Caco-2 (cell line): Measurements from ENCODE around the gene ZFAND4. TPM values are rescaled to one million over a fixed set of nuclear protein-coding genes. Genes with fewer than 3 reads are reported as not detected.
"Not testable (repeated sequence)": the region's sequence is repeated elsewhere in the genome, so short reads cannot be mapped to it uniquely, and the experiment has no call there.

Source experiments
- BruUV-seq: library from RNA; stranded (reverse); fragments of 400-500 nt; replicated peaks from 2 replicates; lab custom pipeline; 2021; lab: Mats Ljungman, UMichigan
- CTCF ChIA-PET: fragments of 300-600 bp; sonication (Branson Sonifier 250); formaldehyde crosslinking; loops from one replicate; lab custom pipeline; 2022; ENCODE audit warnings: antibody characterized with exemption; lab: Charles Lee
- POLR2A ChIA-PET: fragments of 300-600 bp; sonication (Branson Sonifier 250); formaldehyde crosslinking; loops from one replicate; lab custom pipeline; 2022; ENCODE audit warnings: antibody characterized with exemption; lab: Charles Lee
- DNase-seq, 2 experiments: peaks; one replicate each; pipeline versions ENCODE4 v3.0.0 to v3.0.0-alpha.2; 2020 to 2022
- H3K27me3 ChIP-seq: replicated peaks from 2 replicates; pipeline ENCODE4 v1.6.0; 2011; ENCODE audit warnings: low read length; ENCODE audit not compliant: control insufficient read depth, insufficient read depth
- H3K36me3 ChIP-seq: 2 replicates; pipeline ENCODE4 v1.5.1; 2011; ENCODE audit warnings: low read length; ENCODE audit not compliant: control insufficient read depth, insufficient read depth
- H3K4me1 ChIP-seq: fragments of 250-450 bp; sonication (Bioruptor Pico); 2 replicates; pipeline ENCODE4 v1.5.1; 2020; ENCODE audit warnings: mild to moderate bottlenecking
- H3K4me3 ChIP-seq: 2 replicates; pipeline ENCODE4 v1.5.1; 2011; ENCODE audit warnings: low read depth, mild to moderate bottlenecking, control low read depth, low read length
- H3K9me3 ChIP-seq: fragments of 250-450 bp; sonication (Bioruptor Pico); 2 replicates; pipeline ENCODE4 v1.5.1; 2020; ENCODE audit warnings: mild to moderate bottlenecking, moderate library complexity
- H3K27ac Mint-ChIP-seq: one replicate; pipeline ENCODE4 v1.8.0; 2022; ENCODE audit warnings: mixed read lengths; ENCODE audit not compliant: unreplicated experiment
- H3K27me3 Mint-ChIP-seq: one replicate; pipeline ENCODE4 v1.8.0; 2022; ENCODE audit warnings: mixed read lengths; ENCODE audit not compliant: insufficient read depth, unreplicated experiment
- H3K36me3 Mint-ChIP-seq: one replicate; pipeline ENCODE4 v1.8.0; 2022; ENCODE audit warnings: mild to moderate bottlenecking, mixed read lengths; ENCODE audit not compliant: insufficient read depth, unreplicated experiment
- H3K4me1 Mint-ChIP-seq: one replicate; pipeline ENCODE4 v1.8.0; 2022; ENCODE audit warnings: low read depth, mixed read lengths; ENCODE audit not compliant: unreplicated experiment
- H3K4me3 Mint-ChIP-seq: one replicate; pipeline ENCODE4 v1.8.0; 2022; ENCODE audit warnings: mild to moderate bottlenecking, moderate library complexity, mixed read lengths; ENCODE audit not compliant: unreplicated experiment
- H3K9me3 Mint-ChIP-seq: one replicate; pipeline ENCODE4 v1.8.0; 2022; ENCODE audit warnings: mixed read lengths; ENCODE audit not compliant: unreplicated experiment
- intact Hi-C: fragments of 100-400 bp; cut with micrococcal nuclease; formaldehyde crosslinking; loops from one replicate; pipeline ENCODE4 v1.10.0; 2022; ENCODE audit not compliant: unreplicated experiment
- total RNA-seq: library from RNA; stranded (reverse); gene quantifications from 2 replicates; pipeline ENCODE4 v1.2.3, GENCODE V29; 2022
- TF ChIP-seq, protein P1 (sequence below), 2 experiments: fragments of 200-600 bp in 1 of 2; IDR thresholded peaks; 1 replicate in 1 of 2; 2 replicates in 1 of 2; pipeline versions ENCODE4 v1.5.1 to v1.8.0; 2011 to 2022; ENCODE audit warnings: antibody characterized with exemption in 1 of 2, control low read depth in 1 of 2, inconsistent platforms in 1 of 2, low read depth in 1 of 2, low read length in 1 of 2, mild to moderate bottlenecking in 1 of 2, moderate library complexity in 1 of 2; ENCODE audit not compliant: insufficient read depth in 1 of 2, severe bottlenecking in 1 of 2, unreplicated experiment in 1 of 2

Gene ZFAND4
- total RNA-seq, 1 experiment from 2014 or later, result 9.3 TPM

GRCh38 chr10:45607276-45607675 lies 65.3 kb downstream of the ZFAND4 start:
- Mint-ChIP-seq H3K27ac (no peak overlapping the region), H3K27me3 (peaks cover 7% of the 10 kb centered on the region), H3K4me3 (no peak overlapping the region), H3K36me3 (no peaks in the 10 kb centered on the region), H3K9me3 (no peaks in the 10 kb centered on the region), H3K4me1 (no peaks in the 10 kb centered on the region)
- H3K36me3 ChIP-seq, result no peaks in the 10 kb centered on the region
- intact Hi-C loops, result no loop called here
- TF ChIP-seq, protein P1, sequence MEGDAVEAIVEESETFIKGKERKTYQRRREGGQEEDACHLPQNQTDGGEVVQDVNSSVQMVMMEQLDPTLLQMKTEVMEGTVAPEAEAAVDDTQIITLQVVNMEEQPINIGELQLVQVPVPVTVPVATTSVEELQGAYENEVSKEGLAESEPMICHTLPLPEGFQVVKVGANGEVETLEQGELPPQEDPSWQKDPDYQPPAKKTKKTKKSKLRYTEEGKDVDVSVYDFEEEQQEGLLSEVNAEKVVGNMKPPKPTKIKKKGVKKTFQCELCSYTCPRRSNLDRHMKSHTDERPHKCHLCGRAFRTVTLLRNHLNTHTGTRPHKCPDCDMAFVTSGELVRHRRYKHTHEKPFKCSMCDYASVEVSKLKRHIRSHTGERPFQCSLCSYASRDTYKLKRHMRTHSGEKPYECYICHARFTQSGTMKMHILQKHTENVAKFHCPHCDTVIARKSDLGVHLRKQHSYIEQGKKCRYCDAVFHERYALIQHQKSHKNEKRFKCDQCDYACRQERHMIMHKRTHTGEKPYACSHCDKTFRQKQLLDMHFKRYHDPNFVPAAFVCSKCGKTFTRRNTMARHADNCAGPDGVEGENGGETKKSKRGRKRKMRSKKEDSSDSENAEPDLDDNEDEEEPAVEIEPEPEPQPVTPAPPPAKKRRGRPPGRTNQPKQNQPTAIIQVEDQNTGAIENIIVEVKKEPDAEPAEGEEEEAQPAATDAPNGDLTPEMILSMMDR (IDR thresholded peaks at IDR 0.05; ENCODE audit: insufficient read depth in 1 of 2, low read depth in 1 of 2, low read length in 1 of 2, severe bottlenecking in 1 of 2, unreplicated experiment in 1 of 2), result no peak
- no peaks in the 10 kb centered on the region for H3K9me3 ChIP-seq
- H3K4me3 ChIP-seq, result no peak overlapping the region
- BruUV-seq, result no TSS peak
- DNase-seq, result no peak
- ChIA-PET CTCF (no interaction called here), POLR2A (no interaction called here)
- H3K27me3 ChIP-seq, result no peaks in the 10 kb centered on the region
- no peaks in the 10 kb centered on the region for H3K4me1 ChIP-seq

DNA sequence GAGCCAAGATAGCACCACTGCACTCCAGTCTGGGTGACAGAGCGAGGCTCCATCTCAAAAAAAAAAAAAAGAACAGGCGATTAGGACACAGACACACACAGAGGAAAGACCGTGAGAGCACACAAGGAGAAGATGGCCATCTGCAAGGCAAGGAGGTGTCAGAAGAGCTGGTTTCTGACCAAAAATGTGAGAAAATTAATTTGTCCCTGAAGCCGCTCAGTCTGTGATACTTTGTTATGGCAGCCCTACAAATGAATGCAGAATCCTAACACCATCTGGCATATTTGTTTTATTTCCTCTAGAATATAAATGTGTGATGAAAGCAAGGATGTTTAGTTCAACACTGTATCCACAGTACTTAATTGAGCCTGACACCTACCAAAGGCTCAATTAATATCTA lies 69.7 kb downstream of the ZFAND4 start:
- Mint-ChIP-seq H3K4me3 (no peak overlapping the region), H3K27me3 (peaks cover 7% of the 10 kb centered on the region), H3K36me3 (no peaks in the 10 kb centered on the region), H3K27ac (no peak overlapping the region), H3K4me1 (peaks cover 8% of the 10 kb centered on the region), H3K9me3 (peaks cover 21% of the 10 kb centered on the region)
- H3K4me3 ChIP-seq, result no peak overlapping the region
- 0 out of 2 replicates have a peak, but pooled peaks cover 5% of the 10 kb centered on the region for H3K9me3 ChIP-seq
- no TSS peak for BruUV-seq
- H3K4me1 ChIP-seq, result no peaks in the 10 kb centered on the region
- no peaks in the 10 kb centered on the region for H3K36me3 ChIP-seq
- TF ChIP-seq, protein P1 (IDR thresholded peaks at IDR 0.05; ENCODE audit: insufficient read depth in 1 of 2, low read depth in 1 of 2, low read length in 1 of 2, severe bottlenecking in 1 of 2, unreplicated experiment in 1 of 2), result no peak
- POLR2A ChIA-PET, result no interaction called here
- no peaks in the 10 kb centered on the region for H3K27me3 ChIP-seq
- intact Hi-C loops, result no loop called here
- CTCF ChIA-PET, result interaction anchor here (0.7 kb wide), 1 partner anchor 1797 kb away, joined by 3 read pairs; no protein-coding TSS in a partner anchor
- no peak for DNase-seq

DNA sequence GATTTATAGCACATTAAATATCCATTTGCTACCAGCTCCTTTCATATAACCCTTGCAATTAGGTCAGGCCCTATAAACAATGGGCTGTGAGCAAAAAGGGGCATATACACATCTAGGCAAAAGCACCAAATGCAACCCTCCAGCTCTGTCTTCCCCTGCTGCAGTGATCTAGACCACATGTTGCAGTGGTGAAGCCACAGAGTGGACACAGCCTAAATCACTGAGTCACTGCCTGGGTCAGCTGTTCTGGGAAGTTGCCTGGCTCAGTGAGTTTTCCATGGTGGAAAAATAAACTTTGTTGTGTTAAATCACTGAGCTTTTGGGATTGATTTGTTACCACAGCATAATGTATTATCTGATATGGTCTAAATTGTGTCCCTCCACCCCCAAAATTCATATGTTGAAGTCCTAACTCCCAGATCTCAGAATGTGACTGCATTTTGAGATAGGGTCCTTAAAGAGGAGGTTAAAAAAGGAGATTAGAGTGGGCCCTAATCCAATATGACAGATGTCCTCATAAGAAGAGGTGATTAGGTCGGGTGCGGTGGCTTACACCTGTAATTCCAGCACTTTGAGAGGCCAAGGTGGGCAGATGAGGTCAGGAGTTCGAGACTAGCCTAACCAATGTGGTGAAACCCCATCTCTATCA lies 70.4 kb downstream of the ZFAND4 start:
- H3K9me3 Mint-ChIP-seq, result peaks cover 21% of the 10 kb centered on the region
- H3K4me3 Mint-ChIP-seq, result no peak overlapping the region
- peaks cover 7% of the 10 kb centered on the region for H3K27me3 Mint-ChIP-seq
- no peak overlapping the region for H3K4me3 ChIP-seq
- CTCF ChIA-PET, result no interaction called here
- BruUV-seq, result no TSS peak
- H3K36me3 Mint-ChIP-seq, result no peaks in the 10 kb centered on the region
- H3K4me1 ChIP-seq, result no peaks in the 10 kb centered on the region
- 0 out of 2 replicates have a peak, but pooled peaks cover 5% of the 10 kb centered on the region for H3K9me3 ChIP-seq
- no peaks in the 10 kb centered on the region for H3K27me3 ChIP-seq
- peaks cover 8% of the 10 kb centered on the region for H3K4me1 Mint-ChIP-seq
- intact Hi-C loops, result no loop called here
- H3K27ac Mint-ChIP-seq, result no peak overlapping the region
- H3K36me3 ChIP-seq, result no peaks in the 10 kb centered on the region
- POLR2A ChIA-PET, result no interaction called here
- TF ChIP-seq, protein P1 (IDR thresholded peaks at IDR 0.05; ENCODE audit: insufficient read depth in 1 of 2, low read depth in 1 of 2, low read length in 1 of 2, severe bottlenecking in 1 of 2, unreplicated experiment in 1 of 2), result no peak
- no peak for DNase-seq

DNA sequence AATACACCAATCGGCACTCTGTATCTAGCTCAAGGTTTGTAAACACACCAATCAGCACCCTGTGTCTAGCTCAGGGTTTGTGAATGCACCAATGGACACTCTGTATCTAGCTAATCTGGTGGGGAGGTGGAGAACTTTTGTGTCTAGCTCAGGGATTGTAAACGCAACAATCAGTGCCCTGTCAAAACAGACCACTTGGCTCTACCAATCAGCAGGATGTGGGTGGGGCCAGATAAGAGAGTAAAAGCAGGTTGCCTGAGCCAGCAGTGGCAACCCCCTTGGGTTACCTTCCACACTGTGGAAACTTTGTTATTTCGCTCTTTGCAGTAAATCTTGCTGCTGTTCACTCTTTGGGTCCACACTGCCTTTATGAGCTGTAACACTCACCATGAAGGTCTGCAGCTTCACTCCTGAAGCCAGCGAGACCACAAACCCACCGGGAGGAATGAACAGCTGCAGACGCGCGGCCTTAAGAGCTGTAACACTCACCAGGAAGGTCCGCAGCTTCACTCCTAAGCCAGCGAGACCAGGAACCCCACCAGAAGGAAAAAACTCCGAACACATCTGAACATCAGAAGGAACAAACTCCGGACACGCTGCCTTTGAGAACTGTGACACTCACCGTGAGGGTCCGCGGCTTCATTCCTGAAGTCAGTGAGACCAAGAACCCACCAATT lies 71.2 kb downstream of the ZFAND4 start:
- CTCF ChIA-PET, BruUV-seq: not testable (repeated sequence)

More for the DNA sequence above, 71.2 kb downstream of the ZFAND4 start:
- H3K36me3 ChIP-seq, H3K36me3 Mint-ChIP-seq, H3K4me3 ChIP-seq, H3K9me3 ChIP-seq, H3K27me3 Mint-ChIP-seq, H3K4me1 ChIP-seq, DNase-seq, H3K27ac Mint-ChIP-seq, H3K27me3 ChIP-seq, POLR2A ChIA-PET, intact Hi-C loops, H3K4me3 Mint-ChIP-seq, H3K4me1 Mint-ChIP-seq: not testable (repeated sequence)
- peaks cover 21% of the 10 kb centered on the region for H3K9me3 Mint-ChIP-seq
